ENCODE data around the gene SLC9A1. TPM values are rescaled to one million over a fixed set of nuclear protein-coding genes. Genes with fewer than 3 reads are reported as not detected.

The SLC9A1 gene
- total RNA-seq, 1 donor from 2014 or later: 27.1 TPM

DNA sequence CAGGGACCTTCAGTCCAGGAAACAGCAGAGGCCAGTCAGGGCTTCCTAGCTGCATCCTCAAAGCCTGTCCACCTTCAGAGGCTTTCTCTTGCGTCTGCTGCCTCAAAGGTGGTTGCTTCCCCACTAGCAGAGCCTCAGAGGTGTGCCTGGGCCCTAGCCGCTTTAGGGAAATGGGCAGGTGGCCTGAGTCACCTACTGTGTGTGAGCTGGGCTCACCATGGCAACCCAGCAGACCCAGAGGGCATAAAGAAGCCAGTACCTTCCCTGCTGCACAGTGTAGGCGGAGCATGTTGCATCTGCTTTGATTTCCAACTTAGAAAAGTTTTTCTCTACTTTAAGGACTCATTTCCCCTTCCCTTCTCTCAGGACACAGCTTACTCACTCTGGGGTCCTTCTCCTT lies 12.5 kb downstream of the SLC9A1 start:
- Mint-ChIP-seq H3K27ac (ENCODE audit: unreplicated experiment) (peak overlapping the region; percentile 62), H3K9me3 (no peaks in the 10 kb centered on the region), H3K4me1 (peaks cover 29% of the 10 kb centered on the region), H3K36me3 (ENCODE audit: low read depth) (peaks cover 5% of the 10 kb centered on the region), H3K27me3 (ENCODE audit: low read depth) (no peaks in the 10 kb centered on the region), H3K4me3 (no peak overlapping the region)
- DNase-seq (ENCODE audit: low read depth, low spot score): no peak
- TF ChIP-seq, protein P1, sequence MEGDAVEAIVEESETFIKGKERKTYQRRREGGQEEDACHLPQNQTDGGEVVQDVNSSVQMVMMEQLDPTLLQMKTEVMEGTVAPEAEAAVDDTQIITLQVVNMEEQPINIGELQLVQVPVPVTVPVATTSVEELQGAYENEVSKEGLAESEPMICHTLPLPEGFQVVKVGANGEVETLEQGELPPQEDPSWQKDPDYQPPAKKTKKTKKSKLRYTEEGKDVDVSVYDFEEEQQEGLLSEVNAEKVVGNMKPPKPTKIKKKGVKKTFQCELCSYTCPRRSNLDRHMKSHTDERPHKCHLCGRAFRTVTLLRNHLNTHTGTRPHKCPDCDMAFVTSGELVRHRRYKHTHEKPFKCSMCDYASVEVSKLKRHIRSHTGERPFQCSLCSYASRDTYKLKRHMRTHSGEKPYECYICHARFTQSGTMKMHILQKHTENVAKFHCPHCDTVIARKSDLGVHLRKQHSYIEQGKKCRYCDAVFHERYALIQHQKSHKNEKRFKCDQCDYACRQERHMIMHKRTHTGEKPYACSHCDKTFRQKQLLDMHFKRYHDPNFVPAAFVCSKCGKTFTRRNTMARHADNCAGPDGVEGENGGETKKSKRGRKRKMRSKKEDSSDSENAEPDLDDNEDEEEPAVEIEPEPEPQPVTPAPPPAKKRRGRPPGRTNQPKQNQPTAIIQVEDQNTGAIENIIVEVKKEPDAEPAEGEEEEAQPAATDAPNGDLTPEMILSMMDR (conservative IDR thresholded peaks at IDR 0.05): no peak

DNA sequence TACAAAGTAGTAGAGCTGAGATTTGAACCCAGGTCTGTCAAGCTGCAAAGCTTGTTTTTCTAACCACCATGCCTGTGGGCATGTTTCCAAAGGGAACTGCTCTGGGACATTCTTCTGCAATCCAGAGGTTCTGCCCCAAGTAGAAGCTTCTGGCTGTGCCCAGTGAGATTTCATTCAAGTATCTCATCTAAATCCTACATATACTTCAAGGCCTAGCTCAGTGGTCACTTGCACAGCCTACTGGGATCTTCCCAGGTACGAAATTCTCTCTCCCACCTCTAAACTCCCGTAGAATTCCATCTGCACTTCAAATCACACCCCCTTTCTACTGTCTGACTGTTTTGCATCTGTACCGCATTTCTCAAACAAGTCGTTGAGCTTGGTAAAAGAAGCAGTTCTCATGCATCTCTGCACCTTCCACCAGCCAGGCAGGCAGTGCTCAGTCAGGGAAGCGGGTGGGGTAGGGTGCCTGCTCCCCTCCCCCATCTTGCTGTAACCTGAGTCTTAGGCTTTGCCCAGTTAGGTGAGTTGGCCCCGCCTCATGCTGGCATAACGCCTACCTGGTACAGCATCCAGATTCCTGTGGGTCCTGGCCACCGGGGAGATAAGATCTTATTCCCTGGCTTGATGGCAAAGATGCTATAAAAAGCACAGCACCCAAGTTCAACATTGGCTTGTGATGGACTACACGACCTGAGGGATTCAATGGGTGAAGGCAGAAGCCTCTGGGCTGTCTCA lies 13.5 kb downstream of the SLC9A1 start:
- peaks cover 5% of the 10 kb centered on the region for H3K36me3 Mint-ChIP-seq (ENCODE audit: low read depth)
- no peaks in the 10 kb centered on the region for H3K27me3 Mint-ChIP-seq (ENCODE audit: low read depth)
- H3K27ac Mint-ChIP-seq (ENCODE audit: unreplicated experiment): no peak overlapping the region
- H3K4me3 Mint-ChIP-seq: no peak overlapping the region
- no peak for DNase-seq (ENCODE audit: low read depth, low spot score)
- peaks cover 38% of the 10 kb centered on the region for H3K4me1 Mint-ChIP-seq
- TF ChIP-seq, protein P1 (conservative IDR thresholded peaks at IDR 0.05): no peak
- H3K9me3 Mint-ChIP-seq: no peaks in the 10 kb centered on the region

DNA sequence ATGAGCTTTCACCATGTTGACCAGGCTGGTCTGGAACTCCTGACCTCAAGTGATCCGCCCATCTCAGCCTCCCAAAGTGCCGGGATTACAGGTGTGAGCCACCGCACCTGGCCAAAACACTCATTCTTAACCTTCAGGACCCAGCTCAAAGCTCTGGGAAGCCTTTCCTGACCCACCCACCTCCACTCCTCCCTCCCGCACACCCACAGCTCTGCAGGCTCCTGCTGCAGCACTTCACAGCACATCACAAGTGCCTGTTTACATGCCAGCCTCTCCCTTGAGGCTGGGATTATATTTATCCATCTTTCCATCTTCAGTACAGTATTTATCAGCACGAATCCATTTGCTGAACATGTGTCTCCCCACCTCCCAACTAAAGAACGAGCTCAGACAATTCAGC lies 14.9 kb downstream of the SLC9A1 start:
- Mint-ChIP-seq H3K4me1 (peaks cover 33% of the 10 kb centered on the region), H3K36me3 (ENCODE audit: low read depth) (no peaks in the 10 kb centered on the region), H3K9me3 (no peaks in the 10 kb centered on the region), H3K27ac (ENCODE audit: unreplicated experiment) (peak overlapping the region; percentile 15), H3K4me3 (no peak overlapping the region), H3K27me3 (ENCODE audit: low read depth) (no peaks in the 10 kb centered on the region)
- TF ChIP-seq, protein P1 (conservative IDR thresholded peaks at IDR 0.05): no peak
- DNase-seq (ENCODE audit: low read depth, low spot score): no peak

DNA sequence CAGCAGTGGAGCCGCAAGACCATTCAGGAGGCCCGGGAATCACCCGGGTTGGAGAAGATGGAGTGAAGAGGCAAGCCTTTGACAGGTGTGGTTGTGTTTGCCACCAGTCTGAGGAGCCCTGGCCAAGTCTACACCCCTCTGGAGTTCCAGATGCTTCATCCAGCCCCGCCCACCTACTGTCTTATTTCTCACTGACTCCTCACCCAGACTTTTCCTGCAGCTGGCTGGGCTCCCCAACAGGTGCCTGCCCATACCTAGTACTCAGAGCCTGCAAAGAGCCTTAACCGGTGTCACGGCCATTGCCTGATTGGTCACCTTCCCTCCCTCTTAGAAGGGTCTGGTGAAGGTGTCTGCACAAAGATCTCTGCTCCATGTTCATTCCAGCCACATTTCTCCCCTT lies 16.0 kb downstream of the SLC9A1 start:
- Mint-ChIP-seq H3K27me3 (ENCODE audit: low read depth) (no peaks in the 10 kb centered on the region), H3K9me3 (no peaks in the 10 kb centered on the region), H3K4me1 (peaks cover 33% of the 10 kb centered on the region), H3K27ac (ENCODE audit: unreplicated experiment) (no peak overlapping the region), H3K4me3 (no peak overlapping the region), H3K36me3 (ENCODE audit: low read depth) (no peaks in the 10 kb centered on the region)
- no peak for DNase-seq (ENCODE audit: low read depth, low spot score)
- TF ChIP-seq, protein P1 (conservative IDR thresholded peaks at IDR 0.05): no peak

DNA sequence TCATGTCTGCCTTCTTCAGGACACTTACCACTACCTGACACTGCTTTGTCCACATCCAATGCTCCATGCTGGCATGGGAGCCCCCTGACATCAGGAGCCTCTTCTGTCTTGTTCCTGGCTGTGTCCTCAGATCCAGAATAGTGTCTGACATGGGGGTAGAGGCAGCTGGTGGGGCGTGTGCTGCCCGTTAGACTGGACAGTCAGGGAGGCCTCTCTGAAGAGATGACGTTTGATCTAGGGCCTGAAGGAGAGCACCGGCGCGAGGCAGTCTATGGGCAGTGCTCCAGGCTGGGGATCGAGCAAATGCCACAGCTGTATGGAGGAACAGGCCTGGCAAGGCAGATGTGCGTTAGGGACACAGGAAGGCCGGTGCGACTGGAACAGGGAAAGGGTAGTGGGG lies 16.6 kb downstream of the SLC9A1 start:
- TF ChIP-seq, protein P1 (conservative IDR thresholded peaks at IDR 0.05): no peak
- Mint-ChIP-seq H3K27ac (ENCODE audit: unreplicated experiment) (peak overlapping the region; percentile 87), H3K4me3 (no peak overlapping the region), H3K27me3 (ENCODE audit: low read depth) (no peaks in the 10 kb centered on the region), H3K36me3 (ENCODE audit: low read depth) (no peaks in the 10 kb centered on the region), H3K9me3 (no peaks in the 10 kb centered on the region), H3K4me1 (peaks cover 31% of the 10 kb centered on the region)
- DNase-seq (ENCODE audit: low read depth, low spot score): no peak

Measured in neural crest cell (in vitro differentiated cells).